SK-N-SH (cell line): Measurements from ENCODE around the gene CNTN4. TPM values are rescaled to one million over a fixed set of nuclear protein-coding genes. Genes with fewer than 3 reads are reported as not detected.

Experiments used
- CTCF ChIA-PET: fragments of 300-600, 350-600 bp; formaldehyde crosslinking; extraction: SDS; loops from one replicate; lab custom pipeline; 2021; lab: Yijun Ruan, JAX
- POLR2A ChIA-PET: fragments of 350-600 bp; sonication (Branson Sonifier 250); formaldehyde crosslinking; extraction: SDS; loops from one replicate; lab custom pipeline; 2020; ENCODE audit warnings: antibody characterized with exemption, inconsistent platforms; lab: Yijun Ruan, JAX
- DNase-seq: peaks from one replicate; pipeline ENCODE4 v3.0.0; 2012
- H2AFZ ChIP-seq: fragments of 200-600 bp; sonication (generic); 2 replicates; pipeline ENCODE4 v1.8.1; 2016; ENCODE audit warnings: antibody characterized with exemption, mild to moderate bottlenecking, low read depth
- H3F3A ChIP-seq: fragments of 200-600 bp; sonication (generic); replicated peaks from 2 replicates; pipeline ENCODE3; 2016; ENCODE audit warnings: antibody characterized with exemption, mild to moderate bottlenecking; ENCODE audit not compliant: insufficient read depth
- H3K27ac ChIP-seq, 2 experiments: fragments of 200-500 bp in 1 of 2; fragments of 200-600 bp in 1 of 2; sonication (Bioruptor generic) in 1 of 2; sonication (generic), shearing (Covaris generic) in 1 of 2; 2 replicates each; pipeline versions ENCODE4 v1.5.1 to v1.6.1; 2014 to 2016; ENCODE audit warnings: low read depth in 2 of 2, inconsistent platforms in 1 of 2, low read length in 1 of 2, mild to moderate bottlenecking in 1 of 2, mixed read lengths in 1 of 2
- H3K27me3 ChIP-seq: fragments of 200-600 bp; sonication (generic), shearing (Covaris generic); 2 replicates; pipeline ENCODE4 v1.6.1; 2016; ENCODE audit warnings: mixed run types; ENCODE audit not compliant: insufficient read depth
- H3K36me3 ChIP-seq, 2 experiments: fragments of 200-500 bp in 1 of 2; fragments of 200-600 bp in 1 of 2; sonication (Bioruptor generic) in 1 of 2; sonication (generic) in 1 of 2; replicated peaks in 1 of 2; 2 replicates each; pipeline versions ENCODE3 to v1.5.1; 2014 to 2016; ENCODE audit warnings: low read length in 1 of 2, mild to moderate bottlenecking in 1 of 2; ENCODE audit not compliant: insufficient read depth in 2 of 2, control insufficient read depth in 1 of 2
- H3K4me1 ChIP-seq, 2 experiments: fragments of 200-500 bp in 1 of 2; fragments of 200-600 bp in 1 of 2; sonication (Bioruptor generic) in 1 of 2; sonication (generic), shearing (Covaris generic) in 1 of 2; 2 replicates each; pipeline versions ENCODE4 v1.5.1 to v1.6.1; 2014 to 2016; ENCODE audit warnings: low read depth in 1 of 2, low read length in 1 of 2, mixed run types in 1 of 2; ENCODE audit not compliant: insufficient read depth in 2 of 2, control insufficient read depth in 1 of 2
- H3K4me2 ChIP-seq: fragments of 200-600 bp; sonication (generic), shearing (Covaris generic); 2 replicates; pipeline ENCODE4 v1.6.1; 2017; ENCODE audit warnings: mixed run types
- H3K4me3 ChIP-seq, 2 experiments: fragments of 200-500 bp in 1 of 2; fragments of 200-600 bp in 1 of 2; sonication (Bioruptor generic) in 1 of 2; sonication (generic), shearing (Covaris generic) in 1 of 2; 2 replicates each; pipeline versions ENCODE4 v1.5.1 to v1.8.1; 2014 to 2016; ENCODE audit warnings: low read depth in 2 of 2, inconsistent platforms in 1 of 2, low read length in 1 of 2, mild to moderate bottlenecking in 1 of 2, mixed read lengths in 1 of 2, moderate library complexity in 1 of 2
- H3K79me2 ChIP-seq: fragments of 200-600 bp; sonication (generic); 2 replicates; pipeline ENCODE4 v1.8.1; 2017; ENCODE audit warnings: mild to moderate bottlenecking; ENCODE audit not compliant: insufficient read depth
- H3K9ac ChIP-seq: fragments of 200-600 bp; sonication (generic); 2 replicates; pipeline ENCODE4 v1.6.1; 2017; ENCODE audit warnings: mixed run types
- H3K9me2 ChIP-seq: fragments of 200-600 bp; sonication (generic); 2 replicates; pipeline ENCODE4 v1.6.1; 2017; ENCODE audit warnings: mixed run types
- H3K9me3 ChIP-seq: fragments of 200-600 bp; sonication (generic); 2 replicates; pipeline ENCODE4 v1.6.1; 2017; ENCODE audit warnings: mixed run types, mild to moderate bottlenecking, moderate library complexity
- H4K20me1 ChIP-seq: fragments of 200-600 bp; sonication (generic); 2 replicates; pipeline ENCODE4 v1.6.1; 2017; ENCODE audit warnings: mild to moderate bottlenecking, mixed run types; ENCODE audit not compliant: insufficient read depth
- CHD2 ChIP-seq: fragments of 150-350 bp; IDR thresholded peaks from 2 replicates; pipeline ENCODE4 v1.6.1; 2018; ENCODE audit warnings: low read length; ENCODE audit not compliant: partially characterized antibody
- GABPA ChIP-seq: IDR thresholded peaks from 2 replicates; pipeline ENCODE4 v1.4.0; 2012; ENCODE audit warnings: low read depth, mild to moderate bottlenecking
- GATA2 ChIP-seq: sonication (generic); formaldehyde crosslinking; IDR thresholded peaks from 2 replicates; pipeline ENCODE4 v1.5.0; 2020; ENCODE audit warnings: mild to moderate bottlenecking, missing genetic modification reagents
- MEF2A ChIP-seq: IDR thresholded peaks from 2 replicates; pipeline ENCODE4 v1.4.0; 2012; ENCODE audit warnings: low read depth, borderline replicate concordance
- NFIC ChIP-seq: IDR thresholded peaks from 2 replicates; pipeline ENCODE4 v1.4.0; 2012; ENCODE audit warnings: borderline replicate concordance
- REST ChIP-seq: IDR thresholded peaks from 2 replicates; pipeline ENCODE4 v1.6.1; 2012; ENCODE audit warnings: mild to moderate bottlenecking, low read depth, low read length, moderate library complexity
- TCF12 ChIP-seq: IDR thresholded peaks from 2 replicates; pipeline ENCODE4 v1.4.0; 2012
- TEAD4 ChIP-seq: IDR thresholded peaks from 2 replicates; pipeline ENCODE4 v1.4.0; 2012; ENCODE audit warnings: mild to moderate bottlenecking, borderline replicate concordance; ENCODE audit not compliant: insufficient read depth
- USF2 ChIP-seq: fragments of 150-350 bp; IDR thresholded peaks from 2 replicates; pipeline ENCODE4 v1.6.1; 2017; ENCODE audit warnings: antibody characterized with exemption, low read length, low read depth, borderline replicate concordance
- WGBS: methylation state at CpG from one replicate; pipeline ENCODE4 v1.1.6; 2017; ENCODE audit warnings: low lambda C conversion rate; 5-methylcytosine and 5-hydroxymethylcytosine counted together
- polyA plus RNA-seq, 3 experiments: library from polyadenylated mRNA; depleted of rRNA; stranded (reverse); fragments of >200 nt; gene quantifications; 2 replicates each; pipeline ENCODE4 v1.2.3, GENCODE V29; 2012

The CNTN4 gene
- polyA plus RNA-seq, 1 of the 3 experiments (the other 2 are of a cell fraction), result 0.12 TPM

- Histone ChIP-seq H3K27me3 (no peaks in the 10 kb centered on the region), H3K9me2 (no peaks in the 10 kb centered on the region), H2AFZ (no peak overlapping the region), H4K20me1 (no peaks in the 10 kb centered on the region), H3K4me2 (no peak overlapping the region)
- POLR2A ChIA-PET, result no interaction called here
- CTCF ChIA-PET, result no interaction called here
- TF ChIP-seq USF2, result no peak
- TF ChIP-seq GATA2 (CRISPR knock-in tag), result no peak
- no peak for TF ChIP-seq TEAD4
- no peak for TF ChIP-seq REST
- TF ChIP-seq GABPA, result no peak
- TF ChIP-seq MEF2A, result no peak
- TF ChIP-seq NFIC, result no peak
- TF ChIP-seq, all 33 proteins: peak for 0
- Histone ChIP-seq H3F3A (no peaks in the 10 kb centered on the region), H3K9me3 (no peaks in the 10 kb centered on the region), H3K27ac (no peak overlapping the region), H3K4me1 (no peaks in the 10 kb centered on the region; a peak in 1 of 4 replicates), H3K9ac (no peak overlapping the region), H3K4me3 (no peak overlapping the region), H3K79me2 (no peaks in the 10 kb centered on the region), H3K36me3 (no peaks in the 10 kb centered on the region)
- WGBS, result 14% methylated on average over 5 of the region's 5 CpGs
- no peak for DNase-seq
Observed at GRCh38 chr3:2995195-2995594, 896.5 kb downstream of the CNTN4 start.

- Histone ChIP-seq H3K9me2 (no peaks in the 10 kb centered on the region), H3K27ac (no peak overlapping the region), H3K4me3 (no peak overlapping the region), H4K20me1 (no peaks in the 10 kb centered on the region), H3F3A (no peaks in the 10 kb centered on the region), H3K36me3 (no peaks in the 10 kb centered on the region), H3K27me3 (no peaks in the 10 kb centered on the region), H3K4me2 (no peak overlapping the region), H3K9me3 (no peaks in the 10 kb centered on the region), H2AFZ (no peak overlapping the region), H3K9ac (no peak overlapping the region), H3K79me2 (no peaks in the 10 kb centered on the region), H3K4me1 (no peaks in the 10 kb centered on the region)
- DNase-seq, result no peak
- 49% methylated on average over 7 of the region's 7 CpGs for WGBS
- TF ChIP-seq TCF12 (no peak), CHD2 (no peak)
- CTCF ChIA-PET, result interaction anchor here (2.3 kb wide), 1 partner anchor 9 kb away, joined by 15 read pairs; no protein-coding TSS in a partner anchor
- POLR2A ChIA-PET, result no interaction called here
Observed at GRCh38 chr3:3005146-3005744, 906.6 kb downstream of the CNTN4 start.
